ENCODE data around the gene HNRNPM. TPM values are rescaled to one million over a fixed set of nuclear protein-coding genes. Genes with fewer than 3 reads are reported as not detected.
A peak's percentile ranks its signal among the peaks of the same experiment; 100 is the strongest.
"Not testable (repeated sequence)": the region's sequence is repeated elsewhere in the genome, so short reads cannot be mapped to it uniquely, and the experiment has no call there.

The HNRNPM gene
- total RNA-seq, 2 experiments from 2014 or later = 269 to 272 TPM

DNA sequence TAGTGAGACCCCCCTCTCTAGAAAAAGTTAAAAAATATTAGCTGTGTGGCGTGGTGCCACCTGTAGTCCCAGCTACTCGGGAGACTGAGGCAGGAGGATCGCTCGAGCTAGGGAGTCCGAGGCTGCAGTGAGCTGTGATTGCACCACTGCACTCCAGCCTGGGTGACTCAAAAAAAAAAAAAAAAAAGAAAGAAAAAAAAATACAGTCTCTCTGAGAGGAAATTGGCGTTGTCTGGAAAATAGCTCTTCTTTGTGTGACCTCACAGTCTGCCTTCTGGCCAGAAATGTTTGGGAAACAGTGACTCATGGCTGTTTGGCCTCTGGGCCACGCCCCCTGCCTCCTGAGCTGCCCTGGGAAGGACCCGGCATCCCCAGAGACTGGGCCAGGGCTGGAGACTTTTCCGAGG, 21.0 kb upstream of the HNRNPM start:
- intact Hi-C loops (cut with DNase I, micrococcal nuclease) = no loop called here
- Histone ChIP-seq H3K4me3 (ENCODE audit: low read length) (no peak overlapping the region), H3K27me3 (ENCODE audit: control insufficient read depth in 1 of 2, insufficient read depth in 2 of 2, low read length in 2 of 2) (no peaks in the 10 kb centered on the region), H3K36me3 (ENCODE audit: insufficient read depth, low read length) (peaks cover 19% of the 10 kb centered on the region), H3K27ac (ENCODE audit: low read depth in 1 of 2, low read length in 2 of 2) (no peak overlapping the region), H3K4me1 (ENCODE audit: insufficient read depth, low read length) (no peaks in the 10 kb centered on the region), H3K9me3 (ENCODE audit: control insufficient read depth in 1 of 2, insufficient read depth in 1 of 2, low read length in 2 of 2) (no peaks in the 10 kb centered on the region)
- Mint-ChIP-seq H3K27me3 (no peaks in the 10 kb centered on the region), H3K4me3 (no peak overlapping the region), H3K36me3 (ENCODE audit: low read depth) (peaks cover 13% of the 10 kb centered on the region), H3K9me3 (no peaks in the 10 kb centered on the region), H3K4me1 (ENCODE audit: low read depth) (no peaks in the 10 kb centered on the region), H3K27ac (no peak overlapping the region)
- TF ChIP-seq CTCF (IDR thresholded peaks at IDR 0.05) = no peak
- no peak for ATAC-seq (ENCODE audit: poor library complexity)
- CTCF ChIA-PET = no interaction called here
- POLR2A ChIA-PET = no interaction called here
- DNase-seq = peak in 2 of 14 experiments; percentile 62 to 68

GRCh38 chr19:8425331-8425730, 19.4 kb upstream of the HNRNPM start:
- DNase-seq = not testable (repeated sequence)

DNA sequence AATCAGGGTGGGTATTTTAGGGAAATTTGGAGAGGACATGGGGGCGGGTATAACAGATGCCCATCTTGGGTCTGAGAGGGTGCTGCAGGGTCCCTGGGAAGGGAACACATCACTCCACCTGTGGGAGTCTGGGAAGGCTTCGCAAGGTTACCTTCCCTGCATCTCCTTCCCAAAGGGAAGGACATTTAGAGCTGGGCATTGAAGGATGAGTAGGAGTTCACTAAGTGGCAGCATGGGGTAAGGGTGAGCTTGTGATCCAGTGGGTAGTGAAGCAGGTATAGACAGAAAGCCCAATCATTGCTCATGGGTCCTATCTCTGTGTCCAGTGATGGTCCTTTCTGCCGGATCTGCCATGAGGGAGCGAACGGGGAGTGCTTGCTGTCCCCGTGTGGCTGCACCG, 18.5 kb upstream of the HNRNPM start:
- Mint-ChIP-seq H3K9me3 (no peaks in the 10 kb centered on the region), H3K27me3 (no peaks in the 10 kb centered on the region), H3K27ac (no peak overlapping the region), H3K4me1 (ENCODE audit: low read depth) (no peaks in the 10 kb centered on the region), H3K4me3 (no peak overlapping the region), H3K36me3 (ENCODE audit: low read depth) (peaks cover 22% of the 10 kb centered on the region)
- Histone ChIP-seq H3K27ac (ENCODE audit: low read depth in 1 of 2, low read length in 2 of 2) (no peak overlapping the region), H3K9me3 (ENCODE audit: control insufficient read depth in 1 of 2, insufficient read depth in 1 of 2, low read length in 2 of 2) (no peaks in the 10 kb centered on the region), H3K27me3 (ENCODE audit: control insufficient read depth in 1 of 2, insufficient read depth in 2 of 2, low read length in 2 of 2) (no peaks in the 10 kb centered on the region), H3K4me1 (ENCODE audit: insufficient read depth, low read length) (no peaks in the 10 kb centered on the region), H3K4me3 (ENCODE audit: low read length) (no peak overlapping the region), H3K36me3 (ENCODE audit: insufficient read depth, low read length) (peaks cover 24% of the 10 kb centered on the region)
- ChIA-PET POLR2A (interaction anchor here (1.0 kb wide), 1 partner anchor 18 kb away, joined by 4 read pairs; the partner anchor contains the start of gene HNRNPM), CTCF (no interaction called here)
- no peak for DNase-seq
- no peak for TF ChIP-seq CTCF (IDR thresholded peaks at IDR 0.05)
- intact Hi-C loops (cut with DNase I, micrococcal nuclease) = no loop called here
- ATAC-seq (ENCODE audit: poor library complexity) = no peak

More at GRCh38 chr19:8425331-8425730, 19.4 kb upstream of the HNRNPM start:
- intact Hi-C loops (cut with DNase I, micrococcal nuclease); H3K4me3 ChIP-seq (ENCODE audit: low read length); POLR2A ChIA-PET; H3K4me1 ChIP-seq (ENCODE audit: insufficient read depth, low read length); H3K27ac ChIP-seq (ENCODE audit: low read depth in 1 of 2, low read length in 2 of 2); H3K27ac Mint-ChIP-seq; H3K27me3 Mint-ChIP-seq; ATAC-seq (ENCODE audit: poor library complexity); H3K4me3 Mint-ChIP-seq; CTCF ChIA-PET; H3K4me1 Mint-ChIP-seq (ENCODE audit: low read depth); H3K9me3 Mint-ChIP-seq; H3K27me3 ChIP-seq (ENCODE audit: control insufficient read depth in 1 of 2, insufficient read depth in 2 of 2, low read length in 2 of 2); H3K9me3 ChIP-seq (ENCODE audit: control insufficient read depth in 1 of 2, insufficient read depth in 1 of 2, low read length in 2 of 2): not testable (repeated sequence)
- H3K36me3 ChIP-seq (ENCODE audit: insufficient read depth, low read length) = peaks cover 19% of the 10 kb centered on the region
- peaks cover 18% of the 10 kb centered on the region for H3K36me3 Mint-ChIP-seq (ENCODE audit: low read depth)

DNA sequence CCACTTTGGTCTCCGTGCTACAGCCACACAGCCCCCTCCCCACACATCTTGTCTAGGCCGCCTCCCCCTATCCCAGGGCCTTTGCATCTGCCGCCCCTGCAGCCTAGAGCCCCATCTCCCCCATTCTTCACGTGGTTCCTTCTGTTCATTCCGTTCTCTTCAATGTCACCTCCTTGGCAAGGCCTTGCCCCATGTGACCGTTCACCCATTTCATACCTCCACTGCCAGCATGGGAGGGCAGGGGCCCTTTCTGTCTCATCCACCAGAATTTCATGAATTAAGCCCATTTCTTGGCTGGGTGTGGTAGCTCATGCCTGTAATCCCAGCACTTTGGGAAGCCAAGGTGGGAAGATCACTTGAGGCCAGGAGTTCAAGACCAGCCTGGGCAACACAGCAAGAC, 15.7 kb upstream of the HNRNPM start:
- H3K4me1 ChIP-seq (ENCODE audit: insufficient read depth, low read length) = no peaks in the 10 kb centered on the region
- no peak for ATAC-seq (ENCODE audit: poor library complexity)
- CTCF ChIA-PET = no interaction called here
- POLR2A ChIA-PET = no interaction called here
- no peak overlapping the region for H3K4me3 ChIP-seq (ENCODE audit: low read length)
- Mint-ChIP-seq H3K27ac (no peak overlapping the region), H3K36me3 (ENCODE audit: low read depth) (peaks cover 18% of the 10 kb centered on the region), H3K27me3 (no peaks in the 10 kb centered on the region), H3K4me3 (no peak overlapping the region), H3K9me3 (no peaks in the 10 kb centered on the region), H3K4me1 (ENCODE audit: low read depth) (no peaks in the 10 kb centered on the region)
- no peak for TF ChIP-seq CTCF (IDR thresholded peaks at IDR 0.05)
- intact Hi-C loops (cut with DNase I, micrococcal nuclease) = no loop called here
- peaks cover 14% of the 10 kb centered on the region for H3K36me3 ChIP-seq (ENCODE audit: insufficient read depth, low read length)
- H3K27ac ChIP-seq (ENCODE audit: low read depth in 1 of 2, low read length in 2 of 2) = no peak overlapping the region
- DNase-seq = no peak
- no peaks in the 10 kb centered on the region for H3K27me3 ChIP-seq (ENCODE audit: control insufficient read depth in 1 of 2, insufficient read depth in 2 of 2, low read length in 2 of 2)
- no peaks in the 10 kb centered on the region for H3K9me3 ChIP-seq (ENCODE audit: control insufficient read depth in 1 of 2, insufficient read depth in 1 of 2, low read length in 2 of 2)

Measured in CD4-positive, alpha-beta T cell (primary cell).